NCI-H1930 (cell line): ENCODE measurements around the gene PDE8B.
"Not testable (repeated sequence)": the region's sequence is repeated elsewhere in the genome, so short reads cannot be mapped to it uniquely, and the experiment has no call there.

Experiments used
- DNase-seq, 2 experiments: peaks; one replicate each; lab custom pipeline; 2025; lab: John Stamatoyannopoulos, UW

Gene PDE8B

GRCh38 chr5:77366717-77367500 is 156.4 kb downstream of the PDE8B start:
- DNase-seq: no peak

- no peak for DNase-seq
These were observed 157.3 kb downstream of the PDE8B start for GRCh38 chr5:77367741-77368140.

DNA sequence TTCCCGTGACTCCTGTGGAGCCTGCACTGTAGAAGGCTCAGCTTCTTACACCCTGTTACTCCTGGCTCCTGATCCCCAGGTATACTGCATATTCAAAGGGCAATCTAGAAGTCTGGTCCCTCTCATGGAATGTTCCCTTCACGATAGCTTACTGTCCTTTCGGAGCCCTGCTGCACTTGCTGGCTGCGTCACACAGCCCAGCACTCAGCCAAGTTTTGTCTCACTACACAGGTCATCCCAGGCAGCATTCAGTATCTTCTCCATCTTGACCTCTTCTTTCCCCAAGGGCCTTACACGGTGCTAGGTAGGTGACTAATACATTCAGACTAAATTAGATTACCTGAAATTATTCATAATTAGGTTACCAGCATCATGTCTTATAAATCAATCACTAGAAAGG is 157.9 kb downstream of the PDE8B start:
- DNase-seq: no peak

DNA sequence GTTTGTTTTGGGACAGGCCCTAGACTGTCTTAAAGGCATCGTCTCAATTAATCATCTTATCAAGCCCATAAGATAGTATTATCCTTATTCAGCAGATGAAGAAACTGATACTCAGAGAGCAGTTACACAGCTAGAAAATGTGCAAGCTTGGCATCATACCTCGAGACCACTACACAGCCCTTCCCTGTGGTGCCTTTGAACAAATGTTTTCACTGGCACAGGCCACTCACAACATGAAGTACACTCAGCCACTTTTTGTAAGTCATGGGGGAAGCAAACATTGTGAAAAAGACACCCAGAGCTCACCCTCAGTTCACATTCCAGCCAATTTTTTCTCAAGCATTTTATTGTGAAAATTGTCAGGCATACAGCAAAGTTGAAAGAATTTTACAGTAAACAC is 159.1 kb downstream of the PDE8B start:
- no peak for DNase-seq

DNA sequence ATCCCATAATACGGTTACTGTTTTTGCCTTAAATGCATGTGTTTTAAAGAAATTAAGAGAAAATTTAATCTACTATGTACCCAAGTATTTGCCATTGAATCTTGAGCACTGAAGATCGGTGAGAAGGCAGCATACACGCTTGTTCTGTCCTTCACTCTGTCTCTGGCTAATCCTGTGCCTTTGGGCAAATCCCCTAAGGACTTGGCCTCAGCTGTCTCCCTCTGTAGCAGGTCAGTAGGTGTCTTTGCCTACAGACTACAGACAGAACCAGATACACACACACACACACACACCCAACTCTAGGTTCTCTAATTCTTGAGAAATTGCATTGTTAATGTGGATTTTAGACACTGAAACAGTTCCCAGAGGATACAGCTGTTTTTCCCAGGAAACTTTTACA is 164.2 kb downstream of the PDE8B start:
- DNase-seq: no peak

- no peak for DNase-seq
These were observed 166.3 kb downstream of the PDE8B start for GRCh38 chr5:77376609-77377300.

- no peak for DNase-seq
These were observed 169.1 kb downstream of the PDE8B start for GRCh38 chr5:77379558-77380061.

- no peak for DNase-seq
These were observed 170.2 kb downstream of the PDE8B start for GRCh38 chr5:77380636-77381035.

- DNase-seq: not testable (repeated sequence)
These were observed 172.9 kb downstream of the PDE8B start for GRCh38 chr5:77383336-77383735.

GRCh38 chr5:77386340-77386739 is 175.9 kb downstream of the PDE8B start:
- DNase-seq: not testable (repeated sequence)

DNA sequence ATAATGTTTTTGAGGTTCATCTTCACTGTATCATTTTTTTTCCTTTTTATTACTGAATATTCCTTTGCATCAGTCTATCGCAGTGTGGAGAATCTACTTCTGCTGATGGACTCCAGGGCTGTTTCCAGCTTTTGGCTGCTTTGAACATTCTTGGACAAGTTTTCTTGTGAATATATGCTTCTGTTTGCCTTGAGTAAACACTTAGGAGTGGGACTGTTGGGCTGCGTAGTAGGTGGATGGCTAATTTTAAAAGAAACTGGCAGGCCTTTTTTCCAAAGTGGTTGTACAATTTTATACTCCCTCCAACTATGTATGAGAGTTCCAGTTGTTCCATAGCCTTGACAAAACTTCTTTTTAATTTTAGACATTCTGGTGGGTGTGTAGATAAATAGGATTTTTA is 179.3 kb downstream of the PDE8B start:
- DNase-seq: no peak

DNA sequence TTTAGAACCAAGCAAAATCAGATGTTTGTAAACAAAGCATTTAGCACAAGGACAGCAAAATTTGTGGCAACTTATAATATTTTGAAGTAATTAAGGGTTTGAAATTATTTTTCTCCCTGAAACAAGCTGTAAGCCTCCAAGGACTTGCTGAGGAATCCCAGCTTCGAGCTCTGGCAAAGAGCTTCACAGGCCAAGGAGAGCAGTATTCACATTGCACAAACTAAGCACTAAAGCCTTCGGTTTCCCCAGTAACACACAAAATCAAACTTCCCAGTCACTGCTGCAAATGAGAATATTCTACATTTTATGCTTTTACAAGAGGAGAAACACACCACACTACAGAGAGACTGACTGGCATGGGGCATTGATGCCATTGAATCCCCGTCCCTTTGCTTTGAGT is 179.7 kb downstream of the PDE8B start:
- no peak for DNase-seq

GRCh38 chr5:77390795-77391194 is 180.3 kb downstream of the PDE8B start:
- no peak for DNase-seq

- no peak for DNase-seq
These were observed 180.8 kb downstream of the PDE8B start for GRCh38 chr5:77391240-77391765.

- no peak for DNase-seq
These were observed 183.7 kb downstream of the PDE8B start for GRCh38 chr5:77394064-77394715.

- no peak for DNase-seq
These were observed 185.5 kb downstream of the PDE8B start for GRCh38 chr5:77396017-77396416.

DNA sequence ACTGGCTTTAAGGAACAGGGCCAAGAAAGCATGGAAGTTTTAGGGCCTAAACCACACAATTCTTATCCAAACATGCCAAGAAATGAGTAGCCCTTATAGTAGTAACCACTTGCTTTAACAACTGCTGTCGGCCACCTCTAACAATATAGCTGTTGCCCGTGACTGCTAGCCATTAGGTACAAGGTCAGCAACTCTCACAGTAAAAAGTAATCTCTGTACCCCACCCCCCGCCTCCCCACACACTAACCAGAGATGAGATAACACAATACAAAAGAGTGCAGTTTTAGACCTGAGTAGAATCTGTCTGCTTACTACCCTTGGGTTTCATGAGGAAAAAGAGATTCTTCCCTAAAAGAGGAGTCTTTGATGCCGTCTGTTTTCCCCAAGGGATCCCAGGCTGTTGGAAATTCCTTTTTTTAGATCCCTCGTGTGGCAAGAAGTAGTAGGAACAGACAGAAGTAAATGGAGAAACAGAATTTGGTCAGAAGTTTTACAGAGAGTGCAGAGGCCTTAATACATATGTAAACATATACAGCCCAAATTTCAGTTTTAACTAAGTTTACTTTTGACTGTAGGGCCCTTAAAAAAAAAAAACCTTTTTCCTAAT is 187.3 kb downstream of the PDE8B start:
- no peak for DNase-seq

DNA sequence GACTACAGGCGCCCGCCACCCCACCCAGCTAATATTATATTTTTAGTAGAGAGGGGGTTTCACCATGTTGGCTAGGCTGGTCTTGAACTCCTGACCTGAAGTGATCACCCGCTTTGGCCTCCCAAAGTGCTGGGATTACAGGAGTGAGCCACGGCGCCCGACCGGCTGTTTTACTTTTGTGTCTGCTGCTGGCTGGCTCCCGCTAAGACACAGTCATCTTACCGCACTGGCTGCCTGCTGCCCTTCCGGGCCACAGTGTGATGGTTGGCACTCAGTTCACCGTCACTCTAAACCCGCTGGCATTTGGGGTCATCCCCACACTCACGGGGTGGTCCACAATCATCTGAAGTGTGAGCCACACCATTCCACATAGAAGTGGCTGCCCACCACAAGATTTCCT is 188.0 kb downstream of the PDE8B start:
- no peak for DNase-seq

DNA sequence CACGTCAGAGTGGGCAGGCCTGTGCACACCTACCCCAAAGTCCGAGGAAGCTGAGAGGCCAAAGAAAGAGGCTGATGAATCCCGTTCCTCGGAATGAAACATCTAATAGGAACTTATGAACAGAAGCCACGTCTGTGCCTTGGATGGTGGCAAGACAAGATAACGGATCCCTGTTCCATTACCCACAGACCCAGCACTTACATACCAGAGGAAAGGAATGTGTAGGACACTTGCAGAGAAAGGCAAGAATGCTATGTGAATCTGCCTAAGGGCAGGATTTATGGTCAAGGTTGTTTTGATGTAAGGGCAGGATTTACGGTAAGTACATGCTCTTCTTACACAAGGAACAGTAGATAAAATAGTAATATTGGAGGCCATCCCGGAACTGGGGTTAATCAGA is 188.4 kb downstream of the PDE8B start:
- DNase-seq: no peak

GRCh38 chr5:77400645-77401044 is 190.2 kb downstream of the PDE8B start:
- DNase-seq: no peak

DNA sequence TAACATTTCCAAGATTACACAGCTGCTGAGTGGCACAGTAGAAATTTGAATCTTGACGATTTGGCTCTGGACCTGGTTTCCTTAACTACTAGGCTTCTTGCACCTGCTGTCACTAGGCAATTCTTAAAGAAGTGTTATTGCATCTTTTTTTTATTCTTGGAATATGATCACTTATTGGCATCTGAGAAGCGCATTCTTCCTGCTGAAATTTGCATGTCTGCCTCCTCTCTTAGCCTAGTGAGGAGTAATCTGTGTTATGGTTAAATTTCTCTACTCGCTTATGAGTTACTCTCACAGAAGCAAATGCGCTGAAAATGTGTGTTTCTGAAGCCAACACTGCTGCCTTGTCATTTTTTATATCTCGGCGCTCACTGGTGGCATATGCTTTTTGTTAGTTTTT is 192.3 kb downstream of the PDE8B start:
- no peak for DNase-seq

DNA sequence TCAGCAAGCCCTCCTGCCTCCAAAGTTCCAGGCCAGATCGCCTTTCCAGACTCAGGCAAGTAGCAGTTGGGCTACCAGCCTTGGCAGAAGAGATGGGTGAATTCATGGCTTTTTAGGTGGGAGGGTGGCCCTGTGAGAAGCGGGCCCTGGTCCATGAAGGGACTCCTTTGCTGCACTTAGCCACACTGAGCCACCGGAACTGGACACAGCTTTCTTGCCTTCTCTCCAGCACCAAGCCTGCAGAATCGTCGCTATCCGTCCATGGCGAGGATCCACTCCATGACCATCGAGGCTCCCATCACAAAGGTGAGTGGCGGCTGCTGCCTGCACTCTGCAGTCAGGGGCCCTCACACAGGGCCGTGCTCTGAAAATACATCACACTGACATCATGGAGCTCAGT is 196.7 kb downstream of the PDE8B start:
- DNase-seq: no peak
